Measurements from ENCODE around the gene PSMD9. TPM values are rescaled to one million over a fixed set of nuclear protein-coding genes. Genes with fewer than 3 reads are reported as not detected.

Gene PSMD9
- total RNA-seq, 1 experiment from 2014 or later: 36.2 TPM

- TF ChIP-seq ARID4B (CRISPR knock-in tag; IDR thresholded peaks at IDR 0.05; ENCODE audit: borderline replicate concordance) (no peak), SOX15 (CRISPR knock-in tag; IDR thresholded peaks at IDR 0.05) (no peak), USF1 (CRISPR knock-in tag; IDR thresholded peaks at IDR 0.05) (no peak), ATF1 (CRISPR knock-in tag; IDR thresholded peaks at IDR 0.05) (no peak), ZNF317 (CRISPR knock-in tag; IDR thresholded peaks at IDR 0.05; ENCODE audit: borderline replicate concordance, low read depth) (no peak), MYBL2 (CRISPR knock-in tag; IDR thresholded peaks at IDR 0.05) (no peak), ETV6 (CRISPR knock-in tag; IDR thresholded peaks at IDR 0.05) (no peak), ERG (CRISPR knock-in tag; IDR thresholded peaks at IDR 0.05) (no peak), CREM (CRISPR knock-in tag; IDR thresholded peaks at IDR 0.05) (no peak), KAT7 (CRISPR knock-in tag; IDR thresholded peaks at IDR 0.05; ENCODE audit: borderline replicate concordance) (no peak), FOXP1 (CRISPR knock-in tag; IDR thresholded peaks at IDR 0.05; ENCODE audit: borderline replicate concordance) (no peak), NR2C2 (CRISPR knock-in tag; IDR thresholded peaks at IDR 0.05) (no peak), CDX4 (CRISPR knock-in tag; IDR thresholded peaks at IDR 0.05; ENCODE audit: borderline replicate concordance) (no peak), ZSCAN18 (CRISPR knock-in tag; IDR thresholded peaks at IDR 0.05) (no peak), ESRRA (CRISPR knock-in tag; IDR thresholded peaks at IDR 0.05; ENCODE audit: borderline replicate concordance) (no peak), STAT6 (CRISPR knock-in tag; conservative IDR thresholded peaks at IDR 0.05; ENCODE audit: low read depth) (no peak), PRDM15 (CRISPR knock-in tag; IDR thresholded peaks at IDR 0.05) (no peak), NFYB (CRISPR knock-in tag; conservative IDR thresholded peaks at IDR 0.05; ENCODE audit: low read depth) (no peak), ZNF121 (CRISPR knock-in tag; IDR thresholded peaks at IDR 0.05) (no peak)
- ATAC-seq (no peak), DNase-seq (ENCODE audit: low spot score) (no peak)
- H3K4me3 Mint-ChIP-seq: no peak overlapping the region
- H3K4me1 Mint-ChIP-seq: peaks cover 15% of the 10 kb centered on the region
- POLR2A ChIA-PET: interaction anchor here (1.2 kb wide), 1 partner anchor 27 kb away, joined by 3 read pairs; the partner anchor contains the start of gene PSMD9
- H3K36me3 Mint-ChIP-seq: no peaks in the 10 kb centered on the region
- H3K27ac Mint-ChIP-seq: no peak overlapping the region
- H3K9me3 Mint-ChIP-seq: no peaks in the 10 kb centered on the region
- no peaks in the 10 kb centered on the region for H3K27me3 Mint-ChIP-seq (ENCODE audit: low read depth)
- CTCF ChIA-PET: interaction anchor here (0.6 to 1.4 kb wide), 6 partner anchors 16 to 67 kb away, joined by 3 to 7 read pairs (median 4); partner anchors contain the start of gene CFAP251
Observed at GRCh38 chr12:121861636-121862254, 26.8 kb upstream of the PSMD9 start.

All from WTC11 (cell line).